Spinal cord (tissue), 10 donors: ENCODE data around the gene ARHGEF28. TPM values are rescaled to one million over a fixed set of nuclear protein-coding genes. Genes with fewer than 3 reads are reported as not detected.

Source experiments
- DNase-seq, 6 donors: peaks; one replicate each; pipeline versions ENCODE4 v3.0.0 to v3.0.0-alpha.2; 2013 to 2015; ENCODE audit warnings: low spot score in 6 of 6, low read depth in 4 of 6
- H3K27ac ChIP-seq: one replicate; pipeline ENCODE4 v1.5.1; 2013; ENCODE audit warnings: low read depth, low read length, control low read depth
- H3K27me3 ChIP-seq: one replicate; pipeline ENCODE4 v1.6.1; 2013; ENCODE audit warnings: low read length; ENCODE audit not compliant: control insufficient read depth, insufficient read depth
- H3K36me3 ChIP-seq: one replicate; pipeline ENCODE4 v1.6.1; 2013; ENCODE audit warnings: low read length; ENCODE audit not compliant: control insufficient read depth, insufficient read depth
- H3K4me1 ChIP-seq: one replicate; pipeline ENCODE4 v1.6.1; 2013; ENCODE audit warnings: low read length; ENCODE audit not compliant: control insufficient read depth, insufficient read depth
- H3K4me3 ChIP-seq: one replicate; pipeline ENCODE4 v1.5.1; 2013; ENCODE audit warnings: low read depth, low read length, control low read depth
- H3K9me3 ChIP-seq: one replicate; pipeline ENCODE4 v1.6.1; 2013; ENCODE audit warnings: low read length; ENCODE audit not compliant: control insufficient read depth, insufficient read depth
- WGBS: methylation state at CpG from one replicate; pipeline ENCODE4 v1.1.5; 2013; ENCODE audit warnings: missing lambda C conversion rate; ENCODE audit not compliant: insufficient coverage; 5-methylcytosine and 5-hydroxymethylcytosine counted together
- polyA plus RNA-seq, 2 donors: library from polyadenylated mRNA; unstranded; fragments of 120-200 nt; gene quantifications; one replicate each; pipeline ENCODE4 v1.2.1, GENCODE V29; 2013; ENCODE audit not compliant: insufficient read length in 2 of 2
- total RNA-seq, 2 donors: library from RNA; depleted of rRNA in 1 of 2; stranded (reverse); fragments of 120-200 nt in 1 of 2; fragments of >200 nt in 1 of 2; gene quantifications; one replicate each; pipeline versions ENCODE4 v1.2.3 to v1.2.4, GENCODE V29; 2013 to 2014
- donor health status: healthy.

ARHGEF28 gene
- total and polyA plus RNA-seq, 4 donors = 13.6 to 25.7 (median 14.3) TPM

DNA sequence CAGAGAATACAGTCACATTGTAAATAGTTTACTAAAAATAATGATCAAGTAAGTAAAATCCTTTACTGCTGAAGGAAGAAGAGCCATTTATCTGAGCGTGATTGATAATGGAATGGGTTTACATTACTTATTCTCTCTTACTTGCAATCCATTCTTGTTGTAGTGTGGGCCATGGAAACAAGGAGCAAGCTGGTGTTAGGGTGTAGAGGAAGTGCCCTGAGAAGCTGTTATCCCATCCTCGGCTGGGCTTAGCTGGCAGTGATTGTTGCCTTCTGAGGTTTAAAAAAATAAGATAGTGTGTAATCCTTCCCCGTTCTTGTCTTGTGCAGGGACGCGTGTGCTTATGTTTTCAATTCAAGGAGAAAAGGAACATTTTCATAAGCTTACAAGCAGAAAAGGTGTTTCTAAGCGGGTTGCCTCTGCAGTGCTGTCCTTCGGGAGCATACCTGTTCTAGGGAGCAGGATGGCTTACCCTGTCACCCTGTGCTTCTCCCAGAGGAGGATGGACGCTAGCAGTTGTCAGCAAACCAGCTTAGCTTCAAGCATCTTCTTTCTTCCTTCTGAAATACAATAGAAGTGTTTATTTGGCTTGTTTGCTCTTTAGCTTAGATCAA, 188.3 kb downstream of the ARHGEF28 start:
- no peak overlapping the region for H3K27ac ChIP-seq
- 46% methylated on average over 5 of the region's 8 CpGs for WGBS
- peak overlapping the region; percentile 37 for H3K4me3 ChIP-seq
- no peaks in the 10 kb centered on the region for H3K4me1 ChIP-seq
- peak in 2 of 6 donors; percentile 17 to 41 for DNase-seq
- H3K27me3 ChIP-seq = no peaks in the 10 kb centered on the region
- H3K36me3 ChIP-seq = no peaks in the 10 kb centered on the region
- H3K9me3 ChIP-seq = no peaks in the 10 kb centered on the region

DNA sequence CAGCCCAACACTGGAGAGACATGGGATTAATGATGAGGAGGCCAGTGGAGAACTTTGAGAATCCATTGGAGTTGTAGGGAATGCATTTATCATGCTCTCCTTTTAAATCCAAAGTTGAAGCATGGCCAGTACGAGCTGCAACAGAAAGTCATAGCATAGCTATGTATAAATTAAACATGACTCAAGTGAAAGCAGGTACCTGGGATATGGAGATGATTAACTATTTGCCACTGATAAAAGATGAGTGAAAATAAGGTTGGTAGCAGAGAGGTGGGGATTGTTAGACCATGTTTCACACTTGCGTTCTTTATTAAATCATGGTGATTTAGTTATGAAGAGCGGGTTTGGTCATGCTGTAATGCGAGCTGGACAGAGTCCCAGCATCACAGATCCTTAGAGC, 189.6 kb downstream of the ARHGEF28 start:
- H3K4me1 ChIP-seq = no peaks in the 10 kb centered on the region
- H3K36me3 ChIP-seq = no peaks in the 10 kb centered on the region
- DNase-seq = no peak
- H3K27ac ChIP-seq = no peak overlapping the region
- no peak overlapping the region for H3K4me3 ChIP-seq
- H3K9me3 ChIP-seq = no peaks in the 10 kb centered on the region
- WGBS = 96% methylated on average over 3 of the region's 4 CpGs
- no peaks in the 10 kb centered on the region for H3K27me3 ChIP-seq

DNA sequence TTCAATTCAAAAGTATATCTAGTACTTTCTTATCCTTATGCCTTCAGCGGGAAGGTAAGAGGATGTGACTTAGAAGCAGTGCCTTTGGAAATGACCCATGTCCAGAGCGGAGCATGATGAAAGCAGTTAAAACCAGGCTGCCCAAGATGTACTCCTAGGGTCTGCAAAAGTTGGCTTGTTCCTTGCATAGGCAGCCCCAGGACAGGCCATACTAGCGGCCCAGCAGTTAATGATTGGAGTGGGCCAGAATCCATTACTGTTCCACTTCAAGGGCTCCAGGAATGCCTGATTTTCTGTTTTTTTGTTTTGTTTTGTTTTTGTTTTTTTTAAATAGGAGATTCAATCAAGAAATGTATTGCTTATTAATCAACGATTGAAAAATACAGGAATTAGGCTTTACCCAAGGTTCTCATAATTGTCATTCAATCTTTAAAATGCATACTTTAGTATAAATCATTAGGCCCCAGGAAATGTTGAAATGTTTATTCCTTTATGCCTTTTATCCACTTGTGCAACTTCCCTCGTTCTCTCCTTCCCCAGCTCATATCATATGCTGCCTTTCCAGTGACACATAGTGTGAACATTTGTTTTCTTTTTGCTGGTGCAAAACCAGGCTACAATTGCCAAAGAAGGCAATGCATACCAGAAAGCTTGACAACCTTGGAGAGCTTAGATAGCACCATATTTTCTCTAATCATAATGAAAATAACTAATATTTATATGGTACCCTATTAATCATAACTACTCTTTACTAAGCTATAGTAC, 190.8 kb downstream of the ARHGEF28 start:
- no peaks in the 10 kb centered on the region for H3K4me1 ChIP-seq
- no peak overlapping the region for H3K27ac ChIP-seq
- H3K27me3 ChIP-seq = no peaks in the 10 kb centered on the region
- no peak overlapping the region for H3K4me3 ChIP-seq
- no peaks in the 10 kb centered on the region for H3K36me3 ChIP-seq
- DNase-seq = no peak
- no peaks in the 10 kb centered on the region for H3K9me3 ChIP-seq
- 97% methylated on average over 3 of the region's 5 CpGs for WGBS

DNA sequence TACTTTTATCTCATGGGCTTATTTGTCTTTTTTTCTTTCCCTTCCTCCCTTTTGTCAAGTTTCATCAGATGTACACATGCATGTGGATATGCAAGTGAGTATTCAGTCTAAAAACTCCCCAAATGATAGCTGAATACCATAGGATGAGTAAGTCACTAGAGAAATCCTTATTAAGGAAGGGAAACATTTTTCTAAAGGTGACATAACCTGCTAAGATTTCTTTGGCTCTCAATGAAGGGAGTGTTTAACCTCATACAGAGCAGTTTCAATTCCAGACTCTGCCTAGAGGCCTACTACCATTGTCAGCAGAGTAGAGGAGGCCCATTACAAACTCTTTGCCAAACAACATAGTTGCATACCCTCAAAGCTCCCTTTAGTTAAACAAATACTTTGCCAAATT, 192.4 kb downstream of the ARHGEF28 start:
- DNase-seq = no peak
- no peaks in the 10 kb centered on the region for H3K27me3 ChIP-seq
- no peaks in the 10 kb centered on the region for H3K36me3 ChIP-seq
- H3K9me3 ChIP-seq = no peaks in the 10 kb centered on the region
- H3K4me1 ChIP-seq = no peaks in the 10 kb centered on the region
- H3K27ac ChIP-seq = no peak overlapping the region
- no peak overlapping the region for H3K4me3 ChIP-seq

DNA sequence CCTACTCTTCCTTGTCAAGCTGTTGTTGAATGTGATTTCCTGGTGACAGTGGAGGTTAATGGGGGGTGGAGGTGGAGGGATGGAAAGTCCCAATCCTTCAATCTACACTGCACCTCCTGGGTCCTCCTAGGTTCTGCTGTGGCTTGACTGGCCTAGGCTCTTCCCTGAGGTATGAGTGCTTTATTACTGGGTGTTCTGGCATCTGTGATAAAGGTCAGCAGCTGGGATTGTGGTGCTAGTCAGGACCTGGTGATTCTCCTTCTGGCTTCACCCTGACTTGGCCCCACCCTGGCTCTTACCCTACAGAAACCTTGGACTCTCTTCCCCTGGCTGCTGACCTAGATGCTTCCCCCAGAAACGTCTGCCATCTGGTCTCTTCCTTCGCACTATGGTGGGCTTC, 194.3 kb downstream of the ARHGEF28 start:
- Histone ChIP-seq H3K36me3 (no peaks in the 10 kb centered on the region), H3K27ac (no peak overlapping the region), H3K9me3 (no peaks in the 10 kb centered on the region), H3K4me3 (no peak overlapping the region), H3K4me1 (no peaks in the 10 kb centered on the region), H3K27me3 (no peaks in the 10 kb centered on the region)
- WGBS = 92% methylated on average over 2 of the region's 2 CpGs
- no peak for DNase-seq

DNA sequence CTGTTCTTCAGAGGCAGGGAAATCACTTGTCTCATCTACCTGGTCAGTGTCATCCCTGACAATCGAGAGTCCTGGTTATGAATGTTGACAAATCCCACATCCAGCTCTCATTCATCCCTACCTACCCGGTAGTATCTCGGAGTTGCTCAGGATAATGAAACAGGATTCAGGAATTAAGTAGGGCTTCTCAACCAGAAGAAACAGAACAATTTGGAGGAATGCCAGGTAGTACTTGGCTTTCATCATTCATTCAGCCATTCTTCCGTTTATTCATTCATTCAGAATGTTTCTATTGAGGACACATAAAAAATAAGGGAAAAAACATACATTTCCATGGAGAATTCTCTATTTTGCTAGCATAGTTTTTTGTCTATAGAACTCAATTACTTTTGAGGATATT, 195.0 kb downstream of the ARHGEF28 start:
- Histone ChIP-seq H3K36me3 (no peaks in the 10 kb centered on the region), H3K4me3 (no peak overlapping the region), H3K27ac (no peak overlapping the region), H3K9me3 (no peaks in the 10 kb centered on the region), H3K4me1 (no peaks in the 10 kb centered on the region), H3K27me3 (no peaks in the 10 kb centered on the region)
- WGBS = no CpG with 5 or more reads among the region's 4 CpGs
- DNase-seq = peak in 1 of 6 donors; percentile 9

DNA sequence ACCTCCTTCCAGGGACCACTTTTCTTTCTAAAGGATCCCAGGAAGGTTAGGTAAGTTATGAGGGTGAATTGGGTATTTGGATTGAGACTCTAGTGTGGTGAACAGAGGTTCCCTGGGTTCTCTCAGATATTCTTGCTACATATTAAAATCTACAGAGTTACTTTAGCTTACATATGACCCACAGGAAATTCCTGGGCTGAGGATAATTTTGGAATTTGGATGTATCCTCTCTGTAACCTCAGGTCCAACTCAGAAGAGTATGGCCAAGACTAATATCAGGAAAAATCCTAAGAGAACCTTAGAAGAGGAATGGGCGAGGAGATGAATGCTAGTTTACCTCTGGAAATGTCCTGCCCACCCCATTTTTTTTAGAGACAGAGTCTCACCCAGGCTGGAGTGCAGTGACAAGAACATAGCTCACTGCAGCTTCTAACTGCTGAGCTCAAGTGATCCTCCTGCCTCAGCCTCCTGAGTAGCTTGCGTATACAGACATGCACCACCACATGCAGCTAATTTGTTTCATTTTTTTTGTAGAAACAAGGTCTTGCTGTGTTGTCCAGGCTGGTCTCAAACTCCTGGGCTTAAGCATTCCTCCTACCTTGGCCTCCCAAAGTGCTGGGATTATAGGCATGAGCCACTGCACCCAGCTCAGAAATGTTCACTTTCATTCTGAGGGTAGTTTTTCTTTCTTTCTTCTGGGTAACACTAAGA, 196.4 kb downstream of the ARHGEF28 start:
- Histone ChIP-seq H3K4me3 (no peak overlapping the region), H3K36me3 (no peaks in the 10 kb centered on the region), H3K4me1 (no peaks in the 10 kb centered on the region), H3K9me3 (no peaks in the 10 kb centered on the region), H3K27me3 (no peaks in the 10 kb centered on the region), H3K27ac (no peak overlapping the region)
- WGBS = 100% methylated on average over 1 of the region's 2 CpGs
- DNase-seq = no peak

DNA sequence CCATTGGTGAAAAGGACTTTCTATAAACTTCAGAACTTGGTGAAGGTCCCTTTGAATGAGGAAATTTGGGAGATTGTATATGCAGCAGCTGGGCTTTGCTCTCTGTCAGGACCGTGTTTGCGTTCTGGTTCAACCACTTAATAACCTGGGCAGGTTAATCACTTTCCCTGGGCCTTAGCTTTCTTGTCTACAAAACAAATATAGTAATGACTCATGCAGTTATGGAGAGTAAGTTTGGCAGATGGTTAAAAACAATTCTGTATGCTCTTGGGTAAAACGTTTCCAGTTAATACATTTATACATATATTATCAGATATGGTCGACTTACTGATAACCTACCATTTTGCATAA, 197.0 kb downstream of the ARHGEF28 start:
- no peak for DNase-seq
- WGBS = no CpG with 5 or more reads among the region's 4 CpGs
- Histone ChIP-seq H3K36me3 (no peaks in the 10 kb centered on the region), H3K4me3 (no peak overlapping the region), H3K27ac (no peak overlapping the region), H3K4me1 (no peaks in the 10 kb centered on the region), H3K27me3 (no peaks in the 10 kb centered on the region), H3K9me3 (no peaks in the 10 kb centered on the region)

DNA sequence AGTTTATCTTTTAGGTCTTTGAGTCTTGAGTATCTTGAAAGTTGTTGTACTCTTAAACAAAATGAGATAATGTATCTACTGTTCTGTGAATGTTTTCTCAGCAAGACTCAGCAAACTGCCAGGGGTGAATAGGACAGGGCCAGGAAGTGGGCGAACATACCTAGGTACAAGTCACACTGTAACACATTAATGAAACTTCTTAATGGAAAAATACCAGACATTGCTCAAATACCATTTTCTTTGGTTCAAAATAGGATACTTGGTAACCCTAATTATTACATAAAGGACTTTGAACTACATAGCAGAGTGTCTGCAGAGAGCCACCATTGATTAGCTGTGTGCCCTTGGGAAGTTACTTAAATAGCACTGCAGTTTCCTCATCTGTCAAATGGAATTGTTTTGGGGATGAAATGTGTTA, 197.5 kb downstream of the ARHGEF28 start:
- Histone ChIP-seq H3K36me3 (no peaks in the 10 kb centered on the region), H3K27me3 (no peaks in the 10 kb centered on the region), H3K4me1 (no peaks in the 10 kb centered on the region), H3K4me3 (no peak overlapping the region), H3K9me3 (no peaks in the 10 kb centered on the region), H3K27ac (no peak overlapping the region)
- WGBS = no CpG with 5 or more reads among the region's 1 CpG
- no peak for DNase-seq

DNA sequence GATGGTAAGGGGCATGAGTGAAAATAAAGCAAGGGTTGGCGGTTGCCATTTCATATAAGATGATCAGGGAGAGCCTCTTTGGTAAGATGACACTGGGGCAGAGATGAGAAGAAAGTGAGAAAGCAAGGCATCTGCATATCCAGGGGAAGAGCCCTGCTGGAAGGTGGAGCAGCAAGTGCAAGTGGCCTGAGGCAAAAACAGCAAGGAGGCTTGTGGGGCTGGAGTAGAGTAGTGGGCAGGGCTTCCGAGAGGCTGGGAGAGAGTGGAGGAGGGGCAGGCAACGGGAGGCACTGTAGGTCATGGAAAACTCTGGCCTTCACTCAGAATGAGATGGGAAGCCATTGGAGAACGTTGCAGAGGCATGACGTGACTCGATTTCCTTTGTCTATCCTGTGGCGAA, 199.2 kb downstream of the ARHGEF28 start:
- Histone ChIP-seq H3K4me1 (no peaks in the 10 kb centered on the region), H3K4me3 (no peak overlapping the region), H3K27me3 (no peaks in the 10 kb centered on the region), H3K9me3 (no peaks in the 10 kb centered on the region), H3K36me3 (no peaks in the 10 kb centered on the region), H3K27ac (no peak overlapping the region)
- no peak for DNase-seq
- 93% methylated on average over 7 of the region's 7 CpGs for WGBS
